Spinal cord (tissue), 10 donors: Measurements from ENCODE around the gene BUB1B. TPM values are rescaled to one million over a fixed set of nuclear protein-coding genes. Genes with fewer than 3 reads are reported as not detected.

Experiments
- DNase-seq, 6 donors: peaks; one replicate each; pipeline versions ENCODE4 v3.0.0 to v3.0.0-alpha.2; 2013 to 2015; ENCODE audit warnings: low spot score in 6 of 6, low read depth in 4 of 6
- H3K27ac ChIP-seq: one replicate; pipeline ENCODE4 v1.5.1; 2013; ENCODE audit warnings: low read depth, low read length, control low read depth
- H3K27me3 ChIP-seq: one replicate; pipeline ENCODE4 v1.6.1; 2013; ENCODE audit warnings: low read length; ENCODE audit not compliant: control insufficient read depth, insufficient read depth
- H3K36me3 ChIP-seq: one replicate; pipeline ENCODE4 v1.6.1; 2013; ENCODE audit warnings: low read length; ENCODE audit not compliant: control insufficient read depth, insufficient read depth
- H3K4me1 ChIP-seq: one replicate; pipeline ENCODE4 v1.6.1; 2013; ENCODE audit warnings: low read length; ENCODE audit not compliant: control insufficient read depth, insufficient read depth
- H3K4me3 ChIP-seq: one replicate; pipeline ENCODE4 v1.5.1; 2013; ENCODE audit warnings: low read depth, low read length, control low read depth
- H3K9me3 ChIP-seq: one replicate; pipeline ENCODE4 v1.6.1; 2013; ENCODE audit warnings: low read length; ENCODE audit not compliant: control insufficient read depth, insufficient read depth
- WGBS: methylation state at CpG from one replicate; pipeline ENCODE4 v1.1.5; 2013; ENCODE audit warnings: missing lambda C conversion rate; ENCODE audit not compliant: insufficient coverage; 5-methylcytosine and 5-hydroxymethylcytosine counted together
- polyA plus RNA-seq, 2 donors: library from polyadenylated mRNA; unstranded; fragments of 120-200 nt; gene quantifications; one replicate each; pipeline ENCODE4 v1.2.1, GENCODE V29; 2013; ENCODE audit not compliant: insufficient read length in 2 of 2
- total RNA-seq, 2 donors: library from RNA; depleted of rRNA in 1 of 2; stranded (reverse); fragments of 120-200 nt in 1 of 2; fragments of >200 nt in 1 of 2; gene quantifications; one replicate each; pipeline versions ENCODE4 v1.2.3 to v1.2.4, GENCODE V29; 2013 to 2014
- donor health status: healthy.

Gene BUB1B
- total and polyA plus RNA-seq, 4 donors: 16.2 to 26.5 (median 20.5) TPM

DNA sequence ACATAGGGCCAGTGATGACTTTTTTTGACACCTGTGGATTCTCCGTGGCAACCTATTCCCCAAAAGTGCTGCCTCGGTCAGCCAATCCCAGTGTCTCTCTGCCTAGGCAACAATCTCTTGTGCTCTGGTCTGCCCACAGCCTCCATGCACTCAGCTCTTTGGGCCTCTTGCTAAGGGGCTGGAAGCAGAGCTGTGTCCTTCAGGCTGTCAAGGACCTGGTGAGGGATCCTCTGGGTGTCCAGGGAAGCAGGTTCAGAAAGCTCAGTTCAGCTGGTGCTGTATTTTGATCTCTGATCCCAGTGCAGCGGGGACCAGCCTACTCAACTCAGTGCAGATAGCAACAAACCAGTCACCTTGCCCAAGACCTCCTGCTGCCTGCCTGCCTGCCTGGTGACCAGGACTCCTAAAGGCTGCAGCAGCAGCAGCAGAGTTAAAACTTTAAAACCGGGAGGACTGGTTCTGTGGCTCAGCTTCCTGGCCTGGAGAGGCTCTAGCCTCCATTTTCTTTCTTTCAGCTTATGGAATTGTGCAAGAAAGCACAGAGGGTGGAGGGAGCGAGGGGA, 84.2 kb downstream of the BUB1B start:
- no peak for DNase-seq
- no peaks in the 10 kb centered on the region for H3K9me3 ChIP-seq
- H3K4me1 ChIP-seq: peaks cover 35% of the 10 kb centered on the region
- H3K4me3 ChIP-seq: no peak overlapping the region
- peaks cover 8% of the 10 kb centered on the region for H3K36me3 ChIP-seq
- no peak overlapping the region for H3K27ac ChIP-seq
- no peaks in the 10 kb centered on the region for H3K27me3 ChIP-seq
- WGBS: 63% methylated on average over 5 of the region's 5 CpGs

DNA sequence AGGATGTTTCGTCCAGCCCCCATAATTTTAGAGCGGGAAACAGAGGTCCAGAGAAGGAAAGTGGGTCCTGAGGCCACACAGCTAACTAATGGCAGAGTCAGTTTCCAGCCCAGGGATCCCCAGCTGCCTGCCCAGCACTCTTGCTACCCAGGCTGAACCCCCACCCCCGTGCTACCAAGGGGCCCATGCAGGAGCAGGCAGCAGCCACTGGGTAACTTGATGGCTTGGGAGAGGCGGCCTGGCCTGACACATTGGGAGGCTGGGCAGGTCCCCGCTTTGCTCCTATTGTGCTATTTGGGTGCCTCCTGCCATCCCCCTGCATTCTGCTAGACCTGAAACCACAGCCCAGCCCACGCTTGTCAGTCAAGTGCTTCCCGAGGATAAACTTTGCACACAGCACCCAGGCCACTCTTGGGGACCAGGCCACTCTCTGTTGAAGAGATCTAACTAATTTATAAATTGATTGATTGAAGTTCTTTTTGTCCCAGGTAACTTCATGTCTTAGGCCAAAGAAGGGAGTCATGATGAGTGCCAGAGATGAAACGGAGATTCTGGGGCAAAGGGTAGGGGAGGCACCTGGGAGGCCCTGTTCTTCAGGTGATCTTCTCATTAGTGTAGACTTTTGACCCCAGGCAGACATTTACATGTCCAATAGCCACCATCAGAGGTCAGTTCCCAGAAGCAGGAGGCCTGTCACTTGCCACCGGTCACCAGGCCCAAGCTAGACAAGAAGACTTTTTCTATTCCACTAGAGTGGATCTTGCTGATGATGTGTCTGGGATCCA, 85.0 kb downstream of the BUB1B start:
- 86% methylated on average over 7 of the region's 9 CpGs for WGBS

DNA sequence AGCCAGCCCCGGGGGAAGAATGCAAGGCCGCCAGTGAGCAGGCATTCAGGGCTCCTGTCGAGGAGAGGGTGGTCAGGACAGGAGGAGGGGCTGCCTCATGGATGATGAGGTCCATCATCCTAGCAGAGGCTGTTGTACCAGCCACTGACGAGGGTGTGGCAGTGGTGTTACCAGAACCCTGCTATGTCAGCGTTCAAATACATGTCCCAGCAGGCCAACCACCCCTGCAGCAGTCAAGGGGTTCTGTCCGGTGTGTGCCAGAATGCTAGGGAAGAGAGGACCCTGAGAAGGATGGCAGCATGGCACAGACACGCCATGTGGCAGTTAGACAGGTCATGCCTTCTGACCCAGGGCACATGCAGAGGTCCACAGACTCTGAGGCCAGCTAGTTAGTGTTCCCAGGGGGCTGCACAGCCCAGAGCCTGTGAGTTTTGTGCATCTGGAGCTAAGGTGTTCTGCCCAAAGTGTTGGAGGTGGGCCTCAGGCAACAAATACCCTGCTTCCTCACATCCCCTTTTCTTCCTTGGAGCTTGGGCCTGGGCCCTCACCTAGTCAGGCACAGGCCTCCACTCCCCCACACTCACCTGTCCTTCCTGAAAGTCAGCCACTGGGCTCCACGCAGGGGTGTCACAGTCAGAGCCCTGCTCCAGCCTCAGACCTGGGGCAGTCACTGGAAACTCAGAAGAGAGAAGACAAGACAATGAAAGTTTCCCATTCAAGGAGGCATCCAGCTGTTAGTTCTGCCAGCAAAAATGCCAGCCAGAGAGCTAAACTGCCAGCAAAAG, 85.8 kb downstream of the BUB1B start:
- Histone ChIP-seq H3K9me3 (no peaks in the 10 kb centered on the region), H3K36me3 (peaks cover 6% of the 10 kb centered on the region), H3K27ac (no peak overlapping the region), H3K27me3 (peaks cover under 1% of the 10 kb centered on the region), H3K4me1 (peaks cover 20% of the 10 kb centered on the region), H3K4me3 (no peak overlapping the region)
- WGBS: 88% methylated on average over 7 of the region's 8 CpGs
- no peak for DNase-seq

More for the DNA sequence above, 85.0 kb downstream of the BUB1B start:
- Histone ChIP-seq H3K36me3 (peaks cover 8% of the 10 kb centered on the region), H3K4me3 (no peak overlapping the region), H3K27me3 (no peaks in the 10 kb centered on the region), H3K4me1 (peaks cover 28% of the 10 kb centered on the region), H3K27ac (no peak overlapping the region), H3K9me3 (no peaks in the 10 kb centered on the region)
- DNase-seq: no peak

DNA sequence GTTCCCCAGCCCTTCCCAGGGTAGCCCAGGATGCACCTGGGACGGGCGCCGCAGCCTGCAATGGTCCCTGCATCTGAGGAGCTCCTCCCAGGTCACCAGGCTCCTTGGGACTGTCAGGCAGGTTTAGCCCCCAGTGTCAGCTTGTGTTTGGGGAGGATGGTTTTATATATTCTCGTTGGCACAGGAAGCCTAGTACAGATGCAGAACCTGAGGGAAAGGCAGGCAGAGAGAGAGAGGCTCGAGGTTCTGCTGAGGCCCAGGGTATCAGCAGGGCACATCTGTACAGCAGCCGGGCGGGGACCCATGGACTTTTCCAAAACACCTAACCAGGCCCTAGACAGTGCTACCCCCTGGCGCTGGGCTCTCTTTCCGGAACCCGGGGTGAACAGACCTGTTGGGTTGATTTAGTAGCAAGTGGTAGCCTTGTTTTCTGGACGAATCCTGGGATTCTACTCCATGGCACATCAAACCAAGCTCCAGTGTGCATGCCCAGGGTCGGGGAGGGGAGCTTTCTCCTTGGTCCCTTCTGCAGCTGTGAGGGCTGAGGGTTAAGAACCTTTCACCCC, 86.6 kb downstream of the BUB1B start:
- H3K4me1 ChIP-seq: peaks cover 22% of the 10 kb centered on the region
- 81% methylated on average over 4 of the region's 12 CpGs for WGBS
- no peak for DNase-seq
- H3K4me3 ChIP-seq: no peak overlapping the region
- H3K9me3 ChIP-seq: no peaks in the 10 kb centered on the region
- H3K27ac ChIP-seq: no peak overlapping the region
- peaks cover 7% of the 10 kb centered on the region for H3K27me3 ChIP-seq
- peaks cover 5% of the 10 kb centered on the region for H3K36me3 ChIP-seq

DNA sequence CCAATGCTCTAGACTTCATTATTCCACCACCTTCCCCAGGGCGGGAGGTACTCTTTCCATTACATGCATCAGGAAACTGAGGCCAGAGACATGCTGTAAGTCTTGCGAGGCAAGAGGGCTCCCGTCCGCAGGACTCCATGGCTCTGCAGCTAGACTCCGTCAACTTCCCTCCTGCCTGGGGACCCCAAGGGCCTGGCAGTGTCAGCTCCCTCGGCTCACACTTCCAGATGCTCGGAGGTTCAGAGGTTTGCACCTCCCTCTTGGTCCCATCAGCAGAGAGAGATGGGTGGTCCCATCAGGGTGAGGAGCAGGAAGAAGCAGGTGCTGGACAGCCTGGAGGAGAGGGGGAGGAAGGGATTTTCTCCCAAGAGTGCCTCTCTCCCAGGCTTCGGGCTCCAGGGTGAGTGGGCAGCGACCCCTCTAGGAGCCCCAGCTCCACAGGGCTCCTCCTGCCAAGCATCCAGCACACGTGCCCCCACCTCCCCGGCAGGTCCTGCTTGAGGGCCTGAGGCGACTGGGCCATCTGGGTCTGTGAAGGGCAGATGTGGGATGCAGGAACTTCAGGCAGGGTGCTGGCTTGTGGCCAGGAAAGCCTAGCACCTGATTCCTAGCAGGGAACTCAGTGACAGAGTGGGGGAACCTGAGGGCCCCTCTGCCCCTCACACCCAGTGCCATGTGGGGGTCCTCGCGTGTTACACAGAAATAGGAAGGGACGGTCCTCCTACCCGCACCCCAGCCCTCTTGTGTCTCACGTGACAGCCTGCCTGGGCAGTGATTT, 87.3 kb downstream of the BUB1B start:
- Histone ChIP-seq H3K4me1 (peaks cover 28% of the 10 kb centered on the region), H3K4me3 (no peak overlapping the region), H3K27ac (no peak overlapping the region), H3K36me3 (peaks cover 2% of the 10 kb centered on the region), H3K27me3 (peaks cover 14% of the 10 kb centered on the region), H3K9me3 (no peaks in the 10 kb centered on the region)
- no peak for DNase-seq
- 84% methylated on average over 12 of the region's 17 CpGs for WGBS

DNA sequence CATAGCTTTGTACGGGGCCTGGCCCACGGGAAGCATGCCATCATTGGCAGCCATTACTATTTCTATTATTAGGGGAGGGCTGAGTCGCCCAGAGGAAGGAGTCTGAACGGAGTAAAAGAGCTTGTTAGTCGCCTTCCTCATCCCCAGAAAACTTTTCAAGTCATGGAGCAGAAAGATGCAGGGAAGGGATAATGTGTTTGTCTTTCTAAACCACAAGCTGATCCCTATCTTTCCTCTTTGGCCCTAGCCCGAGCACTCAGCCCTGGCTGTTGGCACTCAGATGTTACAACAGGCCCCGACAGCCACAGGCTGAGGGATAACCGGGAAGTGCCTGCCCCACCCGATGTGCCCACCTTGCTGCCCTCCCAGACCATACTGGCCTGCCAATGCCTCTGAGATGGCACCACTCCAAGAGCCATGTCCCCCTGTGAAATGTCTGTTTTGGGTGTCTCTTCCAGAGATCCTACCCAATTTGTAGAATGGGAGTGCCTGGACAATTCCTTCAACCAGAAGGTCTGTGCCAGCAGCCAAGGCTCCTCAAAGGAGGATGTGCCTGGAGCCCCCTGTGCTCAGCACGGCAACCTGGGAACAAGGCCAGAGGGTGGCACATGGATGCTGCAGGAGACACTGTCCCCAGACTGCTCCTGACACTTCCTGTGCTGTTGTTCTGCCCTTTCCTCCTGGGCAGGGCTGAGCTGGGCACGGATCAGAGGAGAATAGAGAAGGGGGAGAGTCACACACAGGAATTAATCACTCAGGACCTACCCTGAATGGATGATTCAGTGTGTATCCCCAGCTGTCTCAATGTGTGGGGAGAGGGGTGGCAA, 88.8 kb downstream of the BUB1B start:
- Histone ChIP-seq H3K27ac (no peak overlapping the region), H3K27me3 (peaks cover 26% of the 10 kb centered on the region), H3K36me3 (peaks cover 5% of the 10 kb centered on the region), H3K4me3 (no peak overlapping the region), H3K4me1 (peaks cover 33% of the 10 kb centered on the region), H3K9me3 (no peaks in the 10 kb centered on the region)
- WGBS: 49% methylated on average over 3 of the region's 11 CpGs
- DNase-seq: no peak

DNA sequence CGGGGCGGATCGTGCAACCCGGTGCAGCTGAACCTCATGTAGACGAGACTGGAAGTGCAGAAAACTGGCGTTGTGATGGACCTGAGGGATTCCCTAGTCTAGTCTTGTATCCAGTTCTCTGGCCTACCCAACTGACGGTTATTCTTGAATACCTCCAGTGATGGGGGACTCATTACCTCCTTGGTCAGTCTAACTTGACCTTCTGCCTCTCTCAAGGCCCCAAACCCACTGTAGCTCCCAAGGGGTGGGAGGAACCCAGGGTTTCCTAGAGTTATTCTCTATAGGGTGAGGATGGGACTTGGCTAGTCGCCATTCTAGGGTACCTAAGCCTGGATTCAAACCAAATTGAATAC, 89.4 kb downstream of the BUB1B start:
- H3K27ac ChIP-seq: no peak overlapping the region
- no peak overlapping the region for H3K4me3 ChIP-seq
- no peaks in the 10 kb centered on the region for H3K9me3 ChIP-seq
- H3K27me3 ChIP-seq: peaks cover 26% of the 10 kb centered on the region
- 79% methylated on average over 7 of the region's 8 CpGs for WGBS
- H3K4me1 ChIP-seq: peaks cover 33% of the 10 kb centered on the region
- H3K36me3 ChIP-seq: peaks cover 6% of the 10 kb centered on the region
- DNase-seq: no peak

DNA sequence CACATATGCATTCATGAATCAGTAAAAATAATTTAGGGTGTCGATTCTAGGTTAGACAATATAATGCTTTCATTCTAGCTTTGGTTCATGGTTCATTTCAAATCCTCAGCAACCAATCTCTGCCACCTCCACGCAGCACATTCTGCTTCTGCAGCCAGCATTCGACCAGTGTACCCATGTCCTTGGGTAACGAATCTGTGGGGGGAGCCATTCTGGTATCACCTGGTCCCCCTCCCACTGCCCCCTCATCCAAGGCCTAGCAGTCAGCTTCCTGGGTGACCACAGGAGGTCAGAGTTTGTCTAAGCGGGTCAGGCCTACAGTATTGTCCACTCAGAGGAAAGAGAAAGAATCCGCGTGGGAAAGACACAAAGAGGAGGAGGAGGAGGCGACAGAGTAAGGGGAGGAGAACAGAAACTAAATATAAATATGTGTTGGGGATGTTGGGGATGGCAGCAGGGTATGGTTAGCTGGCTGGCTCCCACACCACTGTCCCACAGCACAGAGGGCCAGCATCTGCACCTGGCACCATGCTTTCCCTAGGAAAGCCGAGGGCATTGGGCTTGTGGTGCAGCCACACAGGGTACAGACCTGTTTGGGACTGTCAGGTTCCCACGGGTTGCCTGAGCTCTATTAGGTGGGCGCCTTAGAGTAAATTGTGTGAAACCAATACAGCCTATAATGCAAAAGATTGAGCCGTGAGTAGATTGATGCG, 90.1 kb downstream of the BUB1B start:
- DNase-seq: no peak
- Histone ChIP-seq H3K4me1 (peaks cover 33% of the 10 kb centered on the region), H3K9me3 (no peaks in the 10 kb centered on the region), H3K36me3 (peaks cover 10% of the 10 kb centered on the region), H3K27ac (no peak overlapping the region), H3K4me3 (no peak overlapping the region), H3K27me3 (peaks cover 26% of the 10 kb centered on the region)
- 95% methylated on average over 12 of the region's 13 CpGs for WGBS
